Upper lobe of left lung (tissue), 6 donors: Measurements from ENCODE around the gene EHMT1. TPM values are rescaled to one million over a fixed set of nuclear protein-coding genes. Genes with fewer than 3 reads are reported as not detected.
"Not testable (repeated sequence)": the region's sequence is repeated elsewhere in the genome, so short reads cannot be mapped to it uniquely, and the experiment has no call there.

Source experiments
- ATAC-seq, 2 donors: fragments of 200-7000 bp; cut with Tn5 transposase; one replicate each; pipeline ENCODE4 v1.9.1; 2022; ENCODE audit warnings: mild to moderate bottlenecking in 2 of 2, moderate library complexity in 2 of 2; ENCODE audit not compliant: low FRiP score in 2 of 2
- DNase-seq, 2 donors: peaks; one replicate each; pipeline ENCODE4 v3.0.0-alpha.2; 2019 to 2020
- H3K27ac ChIP-seq, 4 donors: fragments of 200-600 bp; sonication (generic); one replicate each; pipeline ENCODE4 v1.5.1; 2016 to 2019
- H3K27me3 ChIP-seq, 4 donors: fragments of 200-600 bp; sonication (generic); one replicate each; pipeline ENCODE4 v1.5.1; 2017 to 2019
- H3K36me3 ChIP-seq, 4 donors: fragments of 200-600 bp; sonication (generic); one replicate each; pipeline ENCODE4 v1.5.1; 2016 to 2019
- H3K4me1 ChIP-seq, 4 donors: fragments of 200-600 bp; sonication (generic); one replicate each; pipeline ENCODE4 v1.5.1; 2018 to 2019
- H3K4me3 ChIP-seq, 4 donors: fragments of 200-600 bp; sonication (generic); one replicate each; pipeline ENCODE4 v1.5.1; 2017 to 2019; ENCODE audit warnings: mild to moderate bottlenecking in 2 of 4, moderate library complexity in 1 of 4
- H3K9me3 ChIP-seq, 4 donors: fragments of 200-600 bp; sonication (generic); one replicate each; pipeline ENCODE4 v1.5.1; 2018 to 2019
- CTCF ChIP-seq, 6 experiments: fragments of 450-650 bp in 4 of 6; fragments of 200-600 bp in 2 of 6; sonication (generic) in 2 of 6; IDR thresholded peaks; one replicate each; pipeline ENCODE4 v1.5.1; 2016 to 2019; ENCODE audit warnings: antibody characterized with exemption in 6 of 6
- EP300 ChIP-seq, 4 donors: sonication (generic); formaldehyde crosslinking; IDR thresholded peaks; one replicate each; pipeline ENCODE4 v1.5.1; 2017; ENCODE audit warnings: antibody characterized with exemption in 4 of 4, control low read depth in 2 of 4
- POLR2A ChIP-seq, 4 donors: fragments of 450-650 bp; IDR thresholded peaks; one replicate each; pipeline ENCODE4 v1.5.1; 2016 to 2017; ENCODE audit warnings: antibody characterized with exemption in 4 of 4, mild to moderate bottlenecking in 2 of 4
- POLR2AphosphoS5 ChIP-seq, 2 donors: sonication (generic); formaldehyde crosslinking; IDR thresholded peaks; one replicate each; pipeline ENCODE4 v1.5.1; 2017; ENCODE audit warnings: antibody characterized with exemption in 2 of 2
- WGBS, 2 donors: methylation state at CpG; one replicate each; pipeline ENCODE4 v1.1.5; 2017 to 2018; 5-methylcytosine and 5-hydroxymethylcytosine counted together
- total RNA-seq, 6 donors: library from RNA; depleted of rRNA in 4 of 6; stranded (reverse); fragments of >200 nt in 4 of 6; gene quantifications; one replicate each; pipeline versions ENCODE4 v1.1.0 to v1.2.1, GENCODE V29; 2016 to 2021
- donor health status: DM: no; HTN: no; CAD: no; lungs with moderate emphysema.
- donor health status: DM: no; HTN: yes; CAD: no; lungs with severe emphysema.

The EHMT1 gene
- total RNA-seq, 6 donors from 2014 or later, result 68.0 to 183 (median 83.6) TPM

- Histone ChIP-seq H3K36me3 (peaks cover 9 to 27% (median 18%) of the 10 kb centered on the region in 4 donors), H3K9me3 (no peaks in the 10 kb centered on the region), H3K4me3 (peak overlapping the region; percentile 69 to 82 (median 70)), H3K27ac (peak overlapping the region; percentile 80 to 91 (median 86)), H3K4me1 (peaks cover 34 to 66% (median 39%) of the 10 kb centered on the region in 4 donors), H3K27me3 (no peaks in the 10 kb centered on the region)
- DNase-seq (peak in 1 of 2 donors; percentile 91), ATAC-seq (peak in 1 of 2 donors; percentile 4)
- TF ChIP-seq POLR2A (IDR thresholded peaks at IDR 0.05) (peak in 1 of 4 donors; percentile 35), EP300 (IDR thresholded peaks at IDR 0.05) (no peak), POLR2AphosphoS5 (IDR thresholded peaks at IDR 0.05) (no peak)
- 1 to 3% methylated on average over 16 to 27 of the region's 58 CpGs for WGBS, 2 donors
Measured at GRCh38 chr9:137619240-137620047, 639 bp downstream of the EHMT1 start.

- ATAC-seq (no peak), DNase-seq (no peak)
- H3K27ac ChIP-seq, result peak overlapping the region in 2 of 4 donors; percentile 86 to 91
- H3K36me3 ChIP-seq, result peaks cover 5 to 21% (median 12%) of the 10 kb centered on the region in 4 donors
- H3K9me3 ChIP-seq, result no peaks in the 10 kb centered on the region
- peaks cover 36 to 70% (median 39%) of the 10 kb centered on the region in 4 donors for H3K4me1 ChIP-seq
- 55 to 56% methylated on average over 4 of the region's 4 CpGs for WGBS, 2 donors
- no peaks in the 10 kb centered on the region for H3K27me3 ChIP-seq
- no peak for TF ChIP-seq POLR2A (IDR thresholded peaks at IDR 0.05)
- TF ChIP-seq CTCF (IDR thresholded peaks at IDR 0.05), result no peak
- TF ChIP-seq POLR2AphosphoS5 (IDR thresholded peaks at IDR 0.05), result no peak
- TF ChIP-seq EP300 (IDR thresholded peaks at IDR 0.05), result no peak
- H3K4me3 ChIP-seq, result peak overlapping the region; percentile 69 to 82 (median 70)
Measured at GRCh38 chr9:137620048-137620405, 1.2 kb downstream of the EHMT1 start.

GRCh38 chr9:137620581-137620980 is 1.8 kb downstream of the EHMT1 start:
- H3K9me3 ChIP-seq, result no peaks in the 10 kb centered on the region
- H3K36me3 ChIP-seq, result peaks cover 0 to 16% (median 6%) of the 10 kb centered on the region in 4 donors
- 62 to 70% methylated on average over 7 of the region's 7 CpGs for WGBS, 2 donors
- H3K4me1 ChIP-seq, result peaks cover 36 to 74% (median 40%) of the 10 kb centered on the region in 4 donors
- DNase-seq (no peak), ATAC-seq (no peak)
- H3K4me3 ChIP-seq, result no peak overlapping the region
- H3K27ac ChIP-seq, result peak overlapping the region in 1 of 4 donors; percentile 91
- TF ChIP-seq EP300 (IDR thresholded peaks at IDR 0.05) (no peak), POLR2A (IDR thresholded peaks at IDR 0.05) (no peak), POLR2AphosphoS5 (IDR thresholded peaks at IDR 0.05) (no peak), CTCF (IDR thresholded peaks at IDR 0.05) (no peak)
- no peaks in the 10 kb centered on the region for H3K27me3 ChIP-seq

- H3K27ac ChIP-seq, result no peak overlapping the region
- WGBS, 2 donors, result 65% methylated on average over 6 of the region's 6 CpGs
- ATAC-seq (no peak), DNase-seq (no peak)
- H3K9me3 ChIP-seq, result no peaks in the 10 kb centered on the region
- peaks cover 0 to 9% (median 3%) of the 10 kb centered on the region in 4 donors for H3K36me3 ChIP-seq
- peaks cover 38 to 75% (median 45%) of the 10 kb centered on the region in 4 donors for H3K4me1 ChIP-seq
- no peaks in the 10 kb centered on the region for H3K27me3 ChIP-seq
- peak in 2 of 6 experiments; percentile 30 for TF ChIP-seq CTCF (IDR thresholded peaks at IDR 0.05)
- no peak for TF ChIP-seq POLR2A (IDR thresholded peaks at IDR 0.05)
- no peak for TF ChIP-seq POLR2AphosphoS5 (IDR thresholded peaks at IDR 0.05)
- TF ChIP-seq EP300 (IDR thresholded peaks at IDR 0.05), result no peak
- no peak overlapping the region for H3K4me3 ChIP-seq
Measured at GRCh38 chr9:137621131-137621757, 2.4 kb downstream of the EHMT1 start.

- not testable (repeated sequence) for H3K9me3 ChIP-seq, H3K36me3 ChIP-seq, ATAC-seq, H3K27me3 ChIP-seq, DNase-seq, H3K27ac ChIP-seq, H3K4me3 ChIP-seq
- peaks cover 30 to 66% (median 42%) of the 10 kb centered on the region in 4 donors for H3K4me1 ChIP-seq
- 79 to 86% methylated on average over 7 to 8 of the region's 8 CpGs for WGBS, 2 donors
Measured at GRCh38 chr9:137622211-137622610, 3.4 kb downstream of the EHMT1 start.
